ENCODE measurements around the gene UBE3D.
A peak's percentile ranks its signal among the peaks of the same experiment; 100 is the strongest.

UBE3D gene, protein sequence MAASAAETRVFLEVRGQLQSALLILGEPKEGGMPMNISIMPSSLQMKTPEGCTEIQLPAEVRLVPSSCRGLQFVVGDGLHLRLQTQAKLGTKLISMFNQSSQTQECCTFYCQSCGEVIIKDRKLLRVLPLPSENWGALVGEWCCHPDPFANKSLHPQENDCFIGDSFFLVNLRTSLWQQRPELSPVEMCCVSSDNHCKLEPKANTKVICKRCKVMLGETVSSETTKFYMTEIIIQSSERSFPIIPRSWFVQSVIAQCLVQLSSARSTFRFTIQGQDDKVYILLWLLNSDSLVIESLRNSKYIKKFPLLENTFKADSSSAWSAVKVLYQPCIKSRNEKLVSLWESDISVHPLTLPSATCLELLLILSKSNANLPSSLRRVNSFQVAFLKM

DNA sequence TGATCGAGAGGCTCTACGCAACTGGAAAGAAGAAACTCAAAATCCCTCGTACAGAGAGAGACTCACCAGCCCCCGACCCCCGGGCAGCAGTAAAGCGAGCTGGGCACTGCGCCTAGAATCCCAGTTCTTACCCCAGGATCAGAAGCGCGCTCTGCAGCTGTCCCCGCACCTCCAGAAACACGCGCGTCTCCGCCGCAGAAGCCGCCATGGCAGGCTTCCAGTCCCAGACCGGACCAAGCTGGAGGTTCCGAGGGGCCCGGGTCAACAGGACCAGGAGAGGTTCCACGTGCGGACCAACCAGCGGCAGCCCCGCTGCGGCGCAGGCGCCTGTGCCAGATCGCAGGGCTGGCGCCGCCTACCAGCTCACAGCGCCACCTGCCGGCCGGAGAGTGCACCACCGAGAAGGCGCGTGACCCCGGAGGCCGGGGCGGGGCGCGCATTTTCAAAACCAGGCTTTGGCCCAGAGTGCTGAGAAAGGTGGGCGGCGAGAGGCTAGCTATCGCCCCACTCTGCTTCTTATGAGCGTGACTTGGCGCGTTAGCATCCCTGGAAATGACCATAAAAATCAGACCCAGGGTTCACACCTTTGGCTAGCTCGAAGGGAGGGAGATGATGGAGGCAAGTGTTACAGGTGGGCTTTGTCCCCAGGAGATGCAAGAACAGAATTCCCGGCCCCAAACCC, at the start of gene UBE3D:
TSS of gene UBE3D (minus strand) at position 331 of the 682 bp plus-strand sequence. CDS start at position 208, 123 bp downstream.
- DNase-seq: peak; percentile 91

DNA sequence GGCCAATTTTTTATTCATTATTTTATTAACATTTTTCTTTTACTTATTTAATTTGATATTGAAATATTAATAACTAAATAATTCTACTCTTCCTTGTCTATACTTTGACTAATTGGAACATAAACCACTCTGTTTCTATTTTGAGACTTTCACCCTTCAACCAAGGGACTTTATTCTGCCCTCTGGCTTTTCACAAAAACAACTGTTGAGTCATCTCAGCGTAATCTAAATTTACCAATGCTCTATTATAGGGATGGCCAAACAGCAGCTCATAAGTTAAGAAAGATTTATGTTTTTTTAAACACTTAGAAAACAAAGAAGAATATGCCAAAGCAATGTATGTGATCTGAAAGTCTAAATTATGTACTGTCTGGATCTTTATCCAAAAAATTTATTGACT, 48.5 kb upstream of the UBE3D start:
- no peak for DNase-seq

DNA sequence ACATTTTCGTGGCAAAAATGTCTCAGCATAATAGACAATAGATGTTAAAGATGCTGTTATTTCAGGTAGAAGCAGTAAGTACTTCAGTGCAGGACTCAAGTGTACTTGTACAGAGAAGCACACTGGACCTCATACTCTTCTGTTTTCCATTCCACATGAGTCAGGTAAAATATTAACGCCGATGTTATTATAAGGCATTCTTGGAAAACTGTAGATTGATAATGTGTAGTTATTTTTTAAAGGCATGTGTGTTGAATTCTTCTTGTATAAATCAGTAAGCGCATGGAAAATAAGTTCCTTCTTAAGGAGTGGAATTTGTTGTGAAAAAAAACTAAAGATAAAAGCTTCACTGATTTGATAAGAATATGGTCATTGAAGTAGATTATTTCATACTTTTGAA, 47.6 kb upstream of the UBE3D start:
- no peak for DNase-seq

DNA sequence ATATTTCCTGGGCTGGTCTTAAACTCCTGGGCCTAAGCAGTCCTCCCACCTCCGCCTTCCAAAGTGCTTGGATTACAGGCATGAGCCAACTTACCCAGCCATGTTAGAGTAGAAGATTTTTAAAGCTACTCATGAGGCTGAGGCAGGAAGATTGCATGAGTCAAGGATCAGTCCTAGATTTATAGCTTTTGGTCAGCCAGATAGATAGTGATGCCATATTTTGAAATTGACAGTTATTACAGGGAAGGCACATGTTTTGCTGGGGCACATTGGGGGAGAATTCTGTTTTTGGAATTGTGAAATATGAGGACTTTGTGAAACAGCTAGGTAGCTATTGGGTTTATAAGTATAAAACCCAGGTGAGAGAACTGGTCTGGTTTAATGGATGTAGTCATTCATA, 42.7 kb upstream of the UBE3D start:
- DNase-seq: no peak

DNA sequence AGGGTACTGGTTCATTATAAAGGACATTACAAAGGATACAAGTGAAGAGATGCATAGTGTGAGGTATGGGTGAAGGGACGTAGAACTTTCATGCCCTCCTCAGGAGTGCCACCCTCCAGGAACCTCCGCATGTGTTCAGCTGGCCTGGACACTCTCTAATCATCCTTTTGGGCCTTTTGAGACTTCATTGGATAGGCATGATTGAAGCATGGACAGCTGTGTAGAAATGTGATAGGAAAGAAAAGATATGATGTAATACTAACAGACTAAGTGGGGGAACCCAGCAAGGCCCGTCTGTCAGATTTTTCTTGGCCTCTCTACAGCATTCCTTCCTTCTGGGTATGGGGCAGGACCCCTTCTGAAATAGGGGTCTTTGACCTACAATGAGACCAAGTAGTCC, 32.9 kb upstream of the UBE3D start:
- no peak for DNase-seq

DNA sequence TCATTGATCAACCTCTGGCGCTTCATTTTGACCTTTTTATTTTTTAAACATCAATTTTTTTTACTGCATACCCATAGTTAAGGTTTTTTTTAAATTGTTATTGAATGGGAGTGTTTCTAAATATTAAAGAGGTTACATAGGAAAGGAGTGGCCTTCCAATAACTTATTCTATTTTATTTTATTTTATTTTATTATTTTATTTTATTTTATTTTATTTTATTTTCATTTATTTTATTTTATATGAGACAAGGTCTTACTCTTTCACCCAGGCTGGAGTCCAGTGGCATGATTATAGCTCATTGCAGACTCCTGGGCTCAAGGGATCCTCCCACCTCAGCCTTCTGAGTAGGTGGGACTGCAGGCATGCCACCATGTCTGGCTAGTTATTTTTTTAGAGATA, 32.0 kb upstream of the UBE3D start:
- DNase-seq: no peak

DNA sequence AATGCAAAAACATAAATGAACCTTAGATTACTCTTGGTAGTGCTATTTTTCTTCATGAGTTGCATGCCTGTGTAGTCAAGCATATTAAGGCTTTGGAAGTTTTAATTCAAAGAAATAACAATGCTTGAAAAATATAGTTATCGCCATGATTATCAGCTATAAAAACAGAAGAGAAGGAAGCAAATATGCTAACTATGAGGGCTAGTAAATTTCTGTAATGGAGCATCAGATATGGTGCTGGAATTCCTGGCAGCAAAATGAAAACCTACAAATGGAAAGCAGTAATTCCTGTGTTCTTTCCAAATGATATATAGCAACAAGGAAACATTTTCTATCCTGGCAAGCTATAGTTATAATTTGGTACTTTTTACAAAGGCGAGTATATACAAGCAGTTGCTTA, 31.6 kb upstream of the UBE3D start:
- no peak for DNase-seq

DNA sequence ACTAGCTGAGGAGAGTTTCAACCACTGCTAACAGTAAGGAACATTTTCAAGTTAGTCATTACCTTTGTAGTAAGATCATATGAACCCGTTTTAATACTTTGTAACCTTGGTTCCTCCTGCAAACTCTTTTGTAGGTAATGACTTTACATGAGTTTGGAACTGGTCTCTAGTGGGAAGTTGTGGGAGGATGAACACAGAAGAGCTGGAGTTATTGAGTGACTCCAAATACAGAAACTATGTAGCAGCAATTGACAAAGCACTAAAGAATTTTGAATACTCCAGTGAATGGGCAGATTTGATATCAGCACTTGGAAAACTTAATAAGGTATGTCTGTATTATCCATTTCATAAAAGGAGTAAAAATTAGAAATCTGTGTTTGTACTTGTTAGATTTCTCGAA, 31.1 kb upstream of the UBE3D start:
- DNase-seq: no peak

DNA sequence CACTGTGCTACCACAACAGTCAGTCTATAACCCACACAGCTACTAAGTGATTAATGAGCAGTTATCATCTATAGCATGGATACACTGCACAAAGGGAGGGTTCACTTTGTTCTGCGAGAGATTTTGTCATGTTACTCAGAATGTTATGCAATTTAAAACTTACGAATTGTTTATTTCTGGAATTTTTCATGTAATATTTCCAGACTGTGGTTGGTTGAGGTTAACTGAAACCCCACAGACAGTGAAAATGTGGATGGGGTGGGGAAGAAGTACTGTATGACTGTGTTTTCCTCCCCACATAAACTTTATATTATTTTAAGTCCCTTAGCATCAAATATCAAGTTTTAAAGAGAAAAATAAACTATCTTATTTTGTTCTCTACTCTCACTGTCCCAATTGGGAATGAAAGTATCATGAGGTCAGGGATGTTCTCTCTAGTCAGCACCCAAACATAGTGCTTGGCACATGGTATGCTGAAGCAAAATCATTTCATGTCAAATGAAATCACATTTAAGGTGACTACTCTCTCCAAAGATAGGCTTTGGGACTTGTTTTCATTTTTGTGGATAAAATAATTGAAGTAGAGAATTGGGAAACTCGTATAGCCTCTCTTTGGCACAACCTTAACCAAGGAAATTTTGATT, 27.2 kb upstream of the UBE3D start:
- DNase-seq: no peak

DNA sequence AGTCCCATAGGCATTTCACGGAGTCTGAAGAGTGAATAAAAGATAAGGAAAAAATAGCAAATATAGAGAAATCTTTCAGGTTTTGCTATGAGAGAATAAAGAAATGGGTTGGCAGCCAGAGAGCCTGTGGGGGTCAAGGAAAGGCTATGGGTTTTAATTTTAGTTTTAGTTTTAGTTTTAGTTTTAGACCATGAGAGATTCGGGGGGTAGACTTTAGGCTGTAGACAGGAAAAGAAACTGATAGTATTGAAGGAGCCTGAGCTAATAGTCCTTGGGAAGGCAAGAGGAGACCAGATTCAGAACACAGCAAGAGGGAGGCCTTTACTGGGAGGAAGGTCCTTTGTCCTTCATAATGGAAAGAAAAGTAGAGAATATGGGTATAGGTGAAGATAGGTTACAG, 21.1 kb upstream of the UBE3D start:
- no peak for DNase-seq

DNA sequence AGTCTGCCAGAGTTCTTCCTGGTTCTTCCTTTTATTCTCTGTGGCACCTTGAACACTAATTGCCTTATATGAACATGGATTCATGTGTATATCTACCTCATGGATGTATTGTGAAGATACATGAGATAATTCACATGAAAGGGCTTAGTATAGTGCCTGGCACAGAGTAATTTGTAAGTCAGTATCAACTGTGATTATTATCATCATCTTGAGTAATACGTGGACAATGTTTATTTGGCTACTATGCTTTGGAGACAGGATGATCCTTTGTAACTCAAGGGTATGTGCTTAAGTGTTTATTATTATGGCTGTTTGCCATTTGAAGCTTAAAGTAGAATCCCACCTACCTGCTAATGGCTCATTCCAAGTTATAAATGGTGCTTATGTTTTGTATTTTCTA, 17.8 kb upstream of the UBE3D start:
- no peak for DNase-seq

DNA sequence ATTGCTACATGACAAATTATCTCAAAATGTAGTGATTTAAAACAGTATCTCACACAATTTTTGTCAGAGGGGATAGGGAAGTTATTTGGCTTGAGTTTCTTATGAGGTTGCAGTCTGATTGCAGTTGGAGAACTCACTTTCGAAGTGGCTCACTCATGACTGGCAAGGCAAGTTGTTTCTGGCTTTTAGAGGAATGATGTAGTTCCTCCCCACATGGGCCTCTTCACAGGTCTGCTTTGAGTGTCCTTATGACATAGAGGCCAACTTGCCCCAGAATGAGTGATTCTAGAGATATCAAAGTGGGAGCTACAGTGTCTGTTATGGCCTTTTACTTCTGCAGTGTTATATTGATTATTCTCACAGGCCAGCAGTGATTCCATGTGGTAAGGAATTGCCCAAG, 8.0 kb upstream of the UBE3D start:
- no peak for DNase-seq

DNA sequence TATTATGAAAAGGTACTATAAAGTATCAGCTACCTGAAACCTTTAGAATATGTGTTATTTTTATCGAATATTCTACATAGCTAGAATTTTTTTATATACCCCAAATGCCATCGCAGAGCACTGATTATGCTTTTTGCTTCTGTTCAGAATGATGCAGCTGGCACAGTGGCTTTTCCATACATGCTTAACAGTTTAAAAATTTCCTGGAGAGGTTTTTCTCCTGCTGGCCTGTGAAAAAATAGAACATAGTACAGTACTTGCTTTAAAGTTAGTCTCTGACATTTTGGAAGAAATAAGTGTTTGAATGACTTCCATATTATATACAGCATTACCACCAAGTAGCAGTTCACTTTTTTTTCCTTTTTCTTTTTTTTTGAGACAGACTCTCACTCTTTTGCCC, 7.1 kb upstream of the UBE3D start:
- no peak for DNase-seq

DNA sequence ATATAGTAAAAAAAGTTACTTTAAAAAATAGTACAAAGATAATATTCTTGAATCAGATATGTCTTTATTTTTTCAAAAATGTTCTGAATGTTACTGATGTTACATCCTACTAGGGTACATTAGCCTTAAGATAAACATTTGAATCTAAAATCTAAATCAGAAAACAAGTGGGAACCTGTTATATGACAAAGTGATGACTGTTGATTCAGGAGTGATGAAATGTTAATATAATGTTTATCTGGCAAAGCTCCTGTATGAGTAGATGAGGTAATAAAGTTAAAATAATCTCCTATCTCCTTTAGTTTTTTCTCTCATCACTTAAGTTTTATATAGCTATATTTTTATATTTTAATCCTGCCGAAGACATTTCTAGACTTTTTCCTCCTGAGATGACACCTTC, 6.1 kb upstream of the UBE3D start:
- DNase-seq: no peak

DNA sequence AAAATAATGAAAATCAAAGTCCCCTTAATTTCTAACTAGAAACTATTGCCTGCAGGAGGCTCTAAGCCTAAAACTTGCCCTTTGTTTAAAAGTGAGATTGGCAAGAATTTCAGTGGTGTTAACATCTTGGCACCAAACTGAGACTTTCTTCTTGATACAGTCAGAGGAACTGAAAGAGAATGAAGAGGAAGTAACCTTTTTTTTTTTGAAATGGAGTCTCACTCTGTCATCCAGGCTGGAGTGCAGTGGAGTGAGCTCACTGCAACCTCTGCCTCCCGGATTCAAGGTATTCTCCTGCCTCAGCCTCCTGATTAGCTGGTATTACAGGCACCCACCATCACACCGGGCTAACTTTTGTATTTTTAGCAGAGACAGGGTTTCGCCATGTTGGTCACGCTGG, 5.4 kb upstream of the UBE3D start:
- DNase-seq: no peak

DNA sequence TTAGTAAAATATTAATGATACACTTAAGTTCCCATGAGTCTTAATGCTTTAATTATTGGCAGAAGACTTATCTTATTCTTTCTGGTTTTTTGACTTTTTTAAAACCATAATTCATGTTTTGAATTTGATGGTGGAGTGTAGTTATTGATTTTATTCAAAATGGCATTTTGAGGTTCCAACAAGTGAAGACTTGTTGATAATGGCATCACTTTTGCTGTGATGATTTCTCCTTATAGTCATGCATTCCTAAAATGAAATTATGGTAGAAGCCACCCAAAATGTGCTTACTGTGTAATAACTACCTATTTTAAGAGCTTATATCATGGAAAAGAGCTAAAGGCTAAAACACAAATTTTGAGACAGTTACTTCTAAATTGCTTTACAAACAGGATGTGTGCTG, 4.0 kb upstream of the UBE3D start:
- DNase-seq: no peak

DNA sequence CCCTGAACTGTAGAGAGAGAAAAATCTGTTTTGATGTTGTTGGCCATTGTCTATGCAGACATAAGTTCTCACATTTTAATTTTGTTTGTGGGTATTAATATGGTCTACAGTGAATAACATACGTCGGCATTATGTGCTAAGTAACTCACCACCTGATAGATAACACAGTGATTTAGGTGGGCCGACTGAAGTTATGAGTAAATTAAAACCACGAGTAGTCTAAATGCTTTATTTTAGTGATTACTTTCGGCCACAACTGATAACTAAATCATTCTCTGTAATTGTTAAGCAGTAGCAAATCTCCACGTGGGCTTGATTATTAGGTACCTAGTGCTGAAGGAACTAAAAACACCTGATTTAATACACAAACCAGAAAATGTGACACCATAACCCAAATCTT, 3.0 kb upstream of the UBE3D start:
- no peak for DNase-seq

DNA sequence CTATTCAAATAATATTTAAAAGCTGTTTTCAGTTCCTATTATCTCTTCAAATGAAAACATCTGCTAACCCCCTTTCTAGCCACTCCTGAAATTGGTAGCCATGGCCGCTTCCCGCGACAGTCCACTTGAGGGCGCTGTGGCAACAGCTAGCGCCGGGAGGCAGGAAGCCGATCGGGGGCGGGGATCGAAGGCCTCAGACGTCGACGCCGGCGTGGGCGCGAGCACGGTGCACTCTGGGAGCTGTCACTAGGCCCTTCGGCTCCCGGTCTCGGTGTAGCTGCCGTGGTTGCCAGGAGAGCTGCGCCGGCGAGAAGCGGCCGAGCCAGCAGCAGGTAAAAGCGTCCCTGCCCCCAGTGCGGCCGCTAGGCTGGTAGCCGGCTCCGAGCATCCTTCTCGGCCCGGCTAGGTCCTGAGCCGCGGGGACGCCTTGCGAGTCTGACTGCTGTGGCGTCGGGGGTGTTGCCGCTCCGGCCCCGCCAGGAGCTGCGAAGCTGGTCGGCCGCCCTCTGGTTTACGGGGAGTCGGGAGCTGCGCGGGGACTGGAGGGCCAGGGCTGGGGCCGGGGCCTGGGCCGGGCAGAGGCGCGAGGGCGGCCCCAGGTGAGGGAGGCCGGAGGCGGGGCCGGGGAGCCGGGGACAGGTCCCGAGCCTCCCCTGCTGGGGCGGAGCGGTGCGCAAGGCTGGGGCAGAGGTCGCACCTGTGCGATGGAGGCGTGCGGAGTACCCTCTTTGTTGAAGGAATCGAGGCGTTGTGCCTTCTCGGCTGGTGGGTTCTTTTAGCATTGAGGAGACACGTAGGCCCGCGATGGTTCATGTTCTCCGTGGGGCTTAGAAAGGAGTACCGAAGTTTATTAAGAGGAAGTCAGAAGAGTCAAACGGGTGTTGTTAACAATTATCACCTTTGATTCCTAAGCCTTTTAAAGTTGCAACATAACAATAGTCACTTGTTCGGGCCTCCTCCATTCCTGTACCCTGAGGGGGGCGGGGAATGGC, 2.1 kb upstream of the UBE3D start, which contains the start of gene DOP1A:
TSS of gene DOP1A (plus strand) at position 224 of the 992 bp plus-strand sequence. CDS start 29,307 bp downstream, outside the sequence.
- peak; percentile 95 for DNase-seq

DNA sequence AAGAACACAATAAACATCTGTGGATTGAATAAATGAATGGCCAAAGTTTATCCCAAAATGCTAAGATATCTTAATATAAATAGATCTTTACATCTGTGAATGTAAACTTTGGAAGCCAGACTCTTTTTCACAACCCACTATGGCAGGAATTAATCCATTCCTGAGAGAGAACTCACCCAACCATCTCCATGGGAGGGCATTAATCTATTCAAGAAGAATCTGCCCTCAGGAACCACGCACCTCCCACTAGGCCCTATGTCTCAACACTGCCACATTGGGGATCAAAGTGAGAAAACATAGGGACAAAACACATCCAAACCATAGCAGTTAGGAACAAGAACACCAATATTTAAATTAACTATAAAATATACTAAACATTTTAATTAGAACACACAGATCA, 3.4 kb downstream of the UBE3D start:
- DNase-seq: no peak

DNA sequence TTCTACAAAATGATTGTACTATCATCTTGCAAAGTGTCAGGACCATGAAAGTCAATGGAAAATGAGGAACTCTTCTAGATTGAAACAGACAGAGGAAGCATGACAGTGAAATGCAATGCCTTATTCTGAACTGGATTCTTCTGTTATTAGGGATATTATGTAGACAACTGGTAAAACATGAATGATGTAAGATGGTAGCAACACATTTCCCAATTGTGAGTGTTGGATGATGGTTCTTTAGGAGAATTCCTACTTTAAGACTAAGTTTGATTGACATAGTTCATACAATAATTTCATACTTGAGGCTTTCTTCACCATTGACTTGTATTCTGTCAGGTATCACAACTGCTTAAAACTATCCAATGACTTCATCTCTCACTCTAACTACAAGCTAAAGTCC, 4.5 kb downstream of the UBE3D start:
- no peak for DNase-seq

DNA sequence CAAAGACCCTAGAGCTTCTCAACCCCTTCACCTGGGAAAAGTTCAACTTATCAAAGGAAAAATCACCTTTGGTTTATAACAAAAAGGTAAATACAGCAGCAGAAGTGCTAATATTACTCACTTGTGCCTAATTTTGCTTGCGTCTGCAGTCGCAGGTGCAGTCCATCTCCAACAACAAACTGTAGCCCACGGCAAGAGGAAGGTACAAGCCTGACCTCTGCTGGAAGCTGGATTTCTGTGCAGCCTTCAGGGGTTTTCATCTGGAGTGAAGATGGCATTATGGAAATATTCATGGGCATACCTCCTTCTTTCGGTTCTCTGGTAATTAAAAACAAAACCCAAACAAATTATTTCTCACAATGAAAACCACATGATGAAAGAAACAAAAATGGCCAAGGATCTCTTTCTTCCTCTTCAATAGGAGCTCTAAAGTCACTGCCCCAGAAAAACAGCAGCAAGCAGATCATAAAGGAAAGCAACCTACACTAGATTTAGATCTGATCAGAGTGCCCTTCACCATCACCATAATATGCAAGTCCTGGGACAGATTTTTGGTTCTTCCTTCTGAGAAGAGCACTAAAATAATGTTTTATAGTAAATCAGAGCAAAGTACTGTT, 7.8 kb downstream of the UBE3D start:
- peak; percentile 38 for DNase-seq

DNA sequence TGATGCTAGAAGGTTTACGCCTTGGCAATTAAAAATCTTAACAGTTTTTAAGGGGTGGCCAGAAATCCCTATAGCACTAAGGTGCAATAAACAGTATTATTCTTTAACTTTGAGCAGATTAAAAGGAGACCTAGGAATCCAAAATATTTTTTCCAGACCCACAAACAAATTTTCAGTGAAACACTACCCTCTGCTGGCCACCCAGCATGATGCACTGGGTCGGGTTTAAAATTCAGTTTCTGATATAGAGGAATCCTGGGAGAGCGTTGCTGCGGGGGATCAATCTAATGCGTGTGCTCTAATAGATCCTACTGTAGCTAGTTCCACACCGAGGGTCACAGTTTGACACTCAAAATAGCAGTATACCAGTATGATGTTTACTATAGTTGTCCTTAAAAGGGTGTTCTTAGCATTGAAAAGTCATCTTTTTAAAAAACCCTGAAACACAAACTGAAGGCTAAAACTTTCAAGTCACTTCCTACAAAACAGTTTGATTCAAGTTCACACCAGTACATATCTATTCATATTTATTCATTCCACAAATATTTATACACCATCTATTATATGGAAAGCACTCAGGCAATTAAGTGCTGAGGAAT, 10.2 kb downstream of the UBE3D start:
- peak; percentile 54 for DNase-seq
